ENCODE measurements around the gene AFF2.

- no peak for TF ChIP-seq CTCF (IDR thresholded peaks at IDR 0.05)
- TF ChIP-seq POLR2A (IDR thresholded peaks at IDR 0.05) = no peak
These were observed 522.1 kb downstream of the AFF2 start for GRCh38 chrX:149022485-149022884.
